NOMO-1 treated with DMSO at 0.1 percent for 48 hours (cell line): ENCODE measurements around the gene NSD1.
A peak's percentile ranks its signal among the peaks of the same experiment; 100 is the strongest.

ENCODE experiments used
- DNase-seq: peaks from one replicate; lab custom pipeline; 2025; ENCODE audit not compliant: unreplicated experiment; lab: John Stamatoyannopoulos, UW

Gene NSD1

DNA sequence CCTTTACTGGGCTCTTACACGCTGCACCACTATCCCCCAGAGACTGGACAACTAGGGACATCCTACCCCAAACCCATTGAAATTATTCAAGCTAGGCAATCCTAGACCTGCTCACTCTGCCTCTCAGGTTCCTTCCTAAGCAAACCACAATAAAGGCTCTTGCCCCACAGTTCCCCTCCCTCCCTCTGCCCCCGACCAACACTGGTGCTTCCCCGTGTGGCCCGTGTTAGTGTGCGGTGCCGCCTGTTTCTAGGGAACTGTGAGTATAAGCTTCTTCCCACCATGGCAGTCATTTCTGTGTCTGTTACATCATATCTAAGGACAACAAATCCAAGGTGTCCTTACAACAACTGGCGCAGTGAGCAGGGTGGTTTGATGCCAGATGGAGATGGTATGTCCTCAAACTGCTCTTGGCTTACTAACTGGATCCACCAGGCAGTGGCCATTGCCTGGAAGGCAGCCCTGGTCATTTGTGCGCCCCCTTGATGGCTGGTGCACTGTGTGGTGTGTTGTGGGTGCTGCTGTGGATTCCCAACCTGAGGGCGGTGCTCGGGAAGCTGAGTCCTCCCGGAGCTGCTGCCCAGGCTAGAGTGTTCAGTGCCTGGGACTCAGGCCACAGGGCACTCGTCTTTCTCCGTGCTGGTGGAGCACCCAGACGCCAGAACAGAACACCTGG is 186.5 kb downstream of the NSD1 start:
- no peak for DNase-seq

DNA sequence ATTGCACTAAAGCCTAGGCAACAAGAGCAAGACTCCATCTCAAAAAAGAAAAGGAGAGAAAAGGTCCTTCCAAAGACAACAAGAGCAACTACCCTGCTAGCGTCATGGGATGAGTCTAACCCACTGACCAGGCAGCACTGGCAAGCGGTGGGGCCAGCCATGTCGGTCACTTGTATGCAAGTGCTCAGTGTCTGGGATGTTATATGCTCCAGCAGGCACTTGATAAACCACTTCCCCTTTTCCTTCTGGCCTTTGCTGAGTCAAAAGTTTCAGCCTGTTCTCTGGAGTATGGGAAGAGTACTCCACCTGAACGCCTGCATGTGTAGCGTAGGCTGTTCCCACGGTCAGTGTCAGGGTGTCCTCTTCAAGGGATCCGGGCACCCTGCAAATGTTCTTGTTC is 187.3 kb downstream of the NSD1 start:
- peak; percentile 69 for DNase-seq

DNA sequence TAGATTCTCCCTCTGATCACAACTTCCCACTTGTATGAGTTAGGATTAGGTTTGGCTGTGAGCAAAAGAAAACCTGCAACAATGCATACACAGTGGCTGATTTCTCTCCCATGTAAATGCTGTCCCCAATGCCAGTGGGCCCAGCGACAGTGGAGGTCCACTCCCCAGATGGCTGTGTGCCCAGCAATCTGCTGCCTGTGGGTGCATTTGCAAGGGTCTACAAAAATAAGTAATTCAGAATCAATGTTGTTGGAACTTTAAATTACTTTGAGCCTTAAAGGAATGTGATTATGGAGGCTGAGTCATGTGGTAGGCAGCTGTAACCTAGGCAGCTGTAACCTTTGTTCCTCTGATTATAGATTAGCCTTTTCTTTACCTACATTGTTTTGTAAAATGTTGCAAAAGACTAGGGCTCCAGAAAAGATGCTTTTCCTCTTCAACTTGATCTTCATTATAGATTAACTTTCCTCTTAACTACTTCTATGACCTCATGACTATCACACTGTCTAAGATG is 192.4 kb downstream of the NSD1 start:
- no peak for DNase-seq

DNA sequence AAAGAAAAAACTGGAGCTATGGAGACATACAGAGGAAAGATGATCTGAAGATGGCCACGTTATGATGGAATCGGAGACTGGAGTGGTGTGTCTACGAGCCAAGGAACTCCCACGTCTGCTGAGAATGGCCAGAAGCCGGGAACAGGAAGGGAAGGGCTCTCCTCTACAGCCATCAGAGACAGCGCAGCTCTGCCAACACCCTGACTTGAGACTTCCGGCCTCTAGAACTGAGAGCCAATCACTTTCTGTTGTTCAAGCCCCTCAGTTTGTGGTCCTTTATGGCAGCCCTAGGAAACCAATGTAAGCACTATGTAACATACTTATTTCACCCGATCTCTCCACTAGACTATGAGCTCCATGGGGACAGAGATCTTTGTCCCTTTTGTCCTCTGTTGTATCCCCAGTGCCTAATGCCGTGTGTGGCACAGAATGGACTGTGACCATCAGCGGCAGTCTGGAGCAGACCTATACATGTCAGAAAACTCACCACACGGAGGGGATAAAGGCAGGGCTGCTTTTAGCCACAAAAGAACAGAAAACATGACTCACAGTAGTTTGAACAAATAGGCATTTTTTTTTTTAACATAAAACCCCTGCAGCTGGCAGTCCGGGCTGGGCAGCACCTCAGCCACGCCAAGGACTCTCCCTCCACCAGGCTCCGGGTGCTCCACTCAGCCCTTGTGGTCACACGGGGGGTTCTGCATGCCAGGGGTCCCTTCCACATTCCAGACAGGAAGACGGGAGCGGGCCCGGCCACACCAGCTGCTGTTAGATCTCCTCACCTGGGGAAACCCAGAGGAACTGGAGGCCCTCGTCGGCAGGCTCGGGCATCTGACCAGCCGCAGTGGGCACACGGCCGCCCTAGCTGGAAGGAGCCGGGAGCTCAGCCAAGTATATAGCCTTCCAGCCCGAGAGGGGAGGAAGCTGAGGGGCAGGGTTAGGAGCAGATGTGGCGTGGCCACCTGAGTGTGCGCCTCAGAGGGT is 194.3 kb downstream of the NSD1 start:
- no peak for DNase-seq

DNA sequence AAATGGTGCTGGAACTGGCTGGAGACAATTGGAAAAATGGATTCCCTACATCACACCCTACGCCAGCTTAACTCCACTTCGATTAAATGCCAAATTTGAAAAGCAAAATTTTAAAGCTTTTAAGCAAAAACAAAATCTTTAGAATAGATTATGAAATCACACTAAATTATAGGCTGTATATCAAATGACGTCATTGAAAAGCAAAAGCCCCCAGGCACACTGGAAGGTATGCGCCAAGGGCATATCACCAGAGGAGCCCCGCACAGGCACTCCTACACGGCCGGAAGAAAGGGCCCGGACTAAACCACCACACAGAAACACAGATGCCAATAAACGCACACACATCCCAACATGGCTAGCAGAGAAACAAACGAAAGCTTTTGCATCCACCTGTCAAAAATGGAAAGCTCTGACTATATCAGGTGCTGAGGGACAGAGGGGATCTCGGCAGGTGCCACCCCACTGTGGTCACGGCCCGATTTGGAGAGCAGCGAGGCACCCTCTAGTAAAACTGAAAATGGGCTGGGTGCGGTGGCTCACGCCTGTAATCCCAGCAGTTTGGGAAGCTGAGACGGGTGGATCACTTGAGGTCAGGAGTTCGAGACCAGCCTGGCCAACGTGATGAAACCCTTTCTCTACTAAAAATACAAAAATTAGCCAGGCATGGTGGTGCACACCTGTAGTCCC is 195.1 kb downstream of the NSD1 start:
- no peak for DNase-seq

DNA sequence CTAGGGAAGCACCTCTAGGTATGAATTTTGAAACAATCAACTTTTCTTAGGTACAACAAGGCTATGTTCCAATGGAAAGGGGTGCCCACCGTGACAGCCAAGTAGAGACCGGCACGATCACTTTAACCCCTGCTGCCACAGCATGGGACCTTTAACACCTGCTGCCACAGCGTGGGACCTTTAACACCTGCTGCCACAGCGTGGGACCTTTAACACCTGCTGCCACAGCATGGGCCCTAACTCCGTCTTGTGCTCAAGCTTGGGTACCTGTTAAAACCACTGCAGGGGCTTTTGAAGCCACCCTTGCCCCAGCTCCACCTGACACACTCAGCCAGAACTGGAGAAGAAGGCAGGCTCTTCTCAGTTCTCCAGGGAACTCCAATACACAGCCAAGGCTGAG is 196.3 kb downstream of the NSD1 start:
- DNase-seq = no peak

DNA sequence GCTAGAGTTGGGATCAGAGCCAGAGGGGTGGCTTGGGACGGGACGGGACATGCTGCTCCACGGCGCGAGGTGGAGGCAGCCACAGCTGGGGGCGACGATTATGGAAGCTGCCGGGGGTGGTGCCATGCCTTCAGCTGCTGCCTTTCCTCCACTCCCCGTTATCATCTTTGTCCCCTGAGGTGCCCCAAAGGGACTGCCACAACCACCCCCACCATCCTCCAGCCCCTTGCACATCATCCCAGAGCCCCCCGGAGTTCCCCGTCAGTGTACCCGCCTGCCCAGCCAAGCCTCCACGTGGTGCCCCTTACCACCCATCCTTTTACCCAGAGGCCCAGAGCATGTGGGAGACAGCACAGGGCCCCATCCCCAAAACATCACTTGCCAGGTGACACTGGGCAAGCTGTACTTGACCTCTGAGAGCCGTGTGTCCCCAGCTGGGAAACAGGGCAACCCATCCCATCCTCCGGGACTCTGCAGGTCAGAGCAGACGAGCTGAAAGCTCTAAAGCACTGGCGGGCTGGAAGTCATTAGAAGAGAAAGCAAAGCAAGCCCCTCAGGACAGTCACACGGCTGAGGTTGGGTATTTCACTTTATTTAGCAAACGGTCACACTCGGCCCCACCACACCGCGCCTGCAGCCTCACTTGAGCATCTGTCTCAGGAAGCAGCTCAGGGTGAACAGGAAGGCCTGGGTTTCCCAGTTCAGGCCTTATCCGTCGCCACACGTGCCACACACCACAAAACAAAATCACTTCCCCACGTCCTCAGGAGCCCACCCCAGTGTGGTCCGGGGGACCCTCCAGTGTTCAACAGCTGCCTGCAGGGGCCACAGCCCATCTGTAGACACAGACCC is 197.6 kb downstream of the NSD1 start:
- DNase-seq = no peak

DNA sequence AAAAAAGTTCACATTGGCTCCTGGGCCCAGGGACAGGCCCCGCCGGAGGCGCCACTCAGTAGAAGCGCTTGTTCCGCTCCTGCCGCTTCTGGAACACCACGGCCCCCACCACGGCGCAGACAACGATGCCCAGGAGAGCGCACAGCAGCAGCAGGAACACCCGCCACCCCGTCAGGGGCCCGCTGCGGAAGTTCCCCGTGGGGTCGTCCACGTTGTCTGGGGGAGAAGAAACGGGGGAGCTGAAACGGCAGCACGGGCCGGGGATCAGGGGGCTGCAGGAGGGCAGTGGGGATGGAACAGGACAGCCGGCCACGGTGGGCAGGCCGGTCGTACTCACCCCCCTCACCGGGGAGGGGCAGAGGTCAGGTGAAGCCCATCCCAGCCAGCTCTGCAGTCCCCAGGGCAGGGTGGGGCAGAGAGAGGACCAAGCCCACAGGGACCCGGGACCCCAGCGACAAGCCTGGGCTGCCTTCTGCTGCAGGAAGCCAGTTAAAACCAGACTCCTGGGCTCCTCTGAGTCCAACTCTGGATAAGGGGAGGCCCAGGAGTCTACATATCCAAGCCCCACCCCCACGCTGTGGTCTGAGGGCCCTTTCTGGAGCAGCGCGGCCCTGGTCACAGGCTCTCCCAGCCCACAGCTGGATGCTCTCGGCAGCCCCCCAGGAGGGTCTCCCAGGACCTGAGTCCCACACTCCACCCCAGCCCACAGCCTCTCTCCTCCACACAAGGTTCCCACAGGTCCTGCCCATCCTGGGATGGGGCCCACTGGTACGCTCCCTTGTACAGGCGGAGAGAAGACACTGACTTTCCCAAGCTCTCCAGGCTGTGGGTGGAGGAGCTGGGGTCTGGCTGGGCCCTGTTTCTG is 198.7 kb downstream of the NSD1 start:
- DNase-seq = no peak

DNA sequence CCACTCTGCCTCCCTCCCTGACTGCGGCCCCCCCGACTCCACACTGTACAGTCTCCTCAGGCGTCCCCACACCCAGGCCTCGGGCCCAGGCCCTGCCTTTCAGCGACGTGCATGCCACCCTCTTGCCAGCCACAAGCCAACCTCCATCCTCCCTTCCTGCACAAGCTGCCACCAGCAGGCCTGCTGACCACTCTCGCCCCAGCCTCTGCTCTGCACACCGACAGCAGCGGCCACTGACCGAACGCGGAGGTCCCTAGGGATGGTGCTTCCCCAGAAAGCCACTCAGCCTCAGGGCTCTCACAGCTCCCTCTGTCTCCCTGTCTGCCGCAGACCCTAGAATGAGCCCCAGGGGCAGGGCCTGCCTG is 199.3 kb downstream of the NSD1 start:
- DNase-seq = no peak

DNA sequence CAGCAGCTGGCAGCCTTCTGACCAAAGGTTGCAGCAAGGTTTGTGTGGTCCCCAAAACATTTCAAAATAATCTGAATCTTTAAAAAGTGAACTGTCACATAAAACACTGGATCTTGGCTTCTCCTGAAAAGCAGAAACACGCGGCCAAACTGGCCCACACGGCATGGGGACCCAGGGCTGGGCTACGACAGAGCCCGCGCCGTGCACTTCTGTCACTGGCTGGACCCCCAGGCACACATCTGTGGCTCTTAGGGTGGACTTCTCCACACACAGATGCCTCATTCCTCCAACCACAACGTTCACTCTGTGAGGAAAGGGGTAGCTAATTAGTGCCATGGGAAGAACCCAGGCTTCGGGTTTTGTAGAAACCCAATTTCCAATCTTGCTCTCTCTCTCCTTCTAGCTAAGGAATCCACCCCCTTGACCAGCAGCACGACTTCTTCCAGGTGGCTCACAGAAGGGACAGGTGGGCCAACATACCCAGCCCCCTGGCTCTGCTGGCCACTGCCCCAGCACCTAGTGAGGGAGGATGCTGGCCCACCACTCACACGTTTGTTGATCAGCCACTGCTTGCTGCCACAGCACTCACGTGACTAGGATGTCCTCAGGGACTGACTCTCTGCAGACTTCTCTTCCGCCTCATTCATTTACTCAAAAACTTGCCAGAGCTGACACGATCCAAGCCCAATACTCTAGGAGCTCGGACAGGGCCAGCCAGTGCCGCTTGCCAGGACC is 200.0 kb downstream of the NSD1 start:
- DNase-seq = no peak

DNA sequence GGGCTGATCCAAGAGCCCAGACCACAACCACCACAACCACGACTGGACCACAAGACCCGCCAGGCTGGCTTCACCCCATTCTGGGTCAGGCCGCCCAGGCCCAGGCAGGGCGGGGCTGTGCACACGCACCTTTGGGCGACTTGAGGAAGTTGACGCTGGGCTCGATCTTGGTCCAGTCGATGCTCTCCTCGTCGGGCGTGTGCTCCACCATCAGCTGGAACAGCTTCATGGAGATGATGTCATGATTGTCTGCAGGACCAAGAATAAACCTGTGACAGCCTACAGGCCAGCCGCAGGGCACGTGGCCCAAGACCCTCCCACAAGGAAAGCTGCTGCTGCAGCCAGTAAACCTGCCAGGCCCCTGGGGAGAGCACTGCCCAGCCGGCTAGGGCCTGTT is 200.6 kb downstream of the NSD1 start:
- no peak for DNase-seq

DNA sequence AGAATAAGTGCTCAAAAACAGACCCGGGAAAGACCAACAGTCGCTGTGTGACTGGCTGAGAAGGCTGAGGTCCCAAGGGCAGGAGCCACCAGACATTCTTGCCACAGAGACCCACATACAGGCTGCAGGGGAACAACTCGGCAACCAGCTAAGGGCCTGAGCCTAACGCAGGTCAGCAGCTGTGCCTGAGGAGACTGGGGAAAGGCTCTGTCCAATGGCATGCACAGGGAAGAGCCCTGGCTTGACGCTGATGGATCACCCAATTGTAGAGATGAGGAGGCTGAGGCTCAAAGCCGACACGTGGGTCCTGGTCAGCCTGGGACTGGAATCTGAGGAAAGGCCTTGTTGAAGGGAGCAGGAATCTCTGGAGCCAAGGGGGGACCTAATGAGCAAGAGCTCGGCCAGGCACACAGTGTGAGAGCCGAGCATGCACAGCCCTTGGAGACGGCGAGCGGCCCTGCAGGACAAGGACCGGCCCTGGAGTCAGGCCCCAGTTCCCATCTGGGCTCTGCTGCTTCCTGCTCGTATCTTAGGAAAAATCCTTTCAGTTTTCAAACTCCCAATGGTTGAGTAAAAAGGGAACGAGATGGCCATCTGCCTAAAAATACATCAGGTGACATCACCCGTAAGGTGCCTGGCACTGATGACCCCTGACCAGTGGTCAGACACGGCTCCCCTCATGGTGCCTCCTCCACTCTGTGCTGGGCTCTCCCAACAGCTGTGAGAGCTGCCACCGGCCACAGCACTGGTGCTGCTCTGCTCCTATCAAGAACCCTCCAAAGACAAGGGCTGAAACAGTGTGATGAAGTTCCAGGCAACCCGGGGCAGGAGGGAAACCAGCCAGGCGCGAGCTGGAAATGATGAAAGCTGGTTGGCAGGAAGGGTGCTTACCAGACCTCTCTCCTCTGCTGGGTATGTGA is 201.5 kb downstream of the NSD1 start:
- DNase-seq = no peak

DNA sequence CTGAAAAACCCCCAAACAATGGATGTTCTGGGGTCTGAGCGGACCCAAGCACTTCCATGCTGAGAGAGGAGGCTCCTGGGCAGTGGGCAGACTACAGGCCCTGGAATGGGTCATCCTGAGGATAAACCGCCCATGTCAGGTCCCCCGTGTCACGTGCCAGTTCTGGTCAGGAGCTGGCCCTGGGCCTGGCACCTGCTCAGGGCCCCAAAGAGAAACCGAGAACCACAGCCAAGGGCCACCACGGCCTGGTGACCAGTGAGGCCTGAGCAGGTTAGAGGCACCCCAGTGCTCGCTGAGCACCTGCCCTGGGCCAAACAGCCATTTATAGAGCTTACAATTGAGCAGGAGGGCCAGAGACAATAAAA is 202.1 kb downstream of the NSD1 start:
- no peak for DNase-seq

DNA sequence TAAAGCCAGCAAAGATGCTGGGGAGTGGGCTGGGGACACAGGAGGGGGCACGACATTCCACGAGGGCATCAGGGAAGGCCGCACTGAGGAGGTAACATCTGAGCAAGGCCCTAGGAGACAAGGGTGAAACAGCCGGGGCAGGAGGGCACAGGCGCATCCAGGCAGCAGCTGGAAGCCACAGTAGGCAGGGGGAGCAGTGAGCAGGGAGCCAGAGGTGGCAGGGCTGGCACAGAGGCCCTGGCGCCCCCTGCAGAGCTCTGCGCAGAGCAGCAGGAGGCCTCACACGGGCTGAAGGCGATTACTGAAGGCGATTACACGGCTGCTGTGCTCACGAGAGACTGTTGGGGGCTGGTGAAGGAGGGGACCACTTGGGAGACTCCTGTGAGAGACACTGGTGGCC is 202.5 kb downstream of the NSD1 start:
- peak; percentile 40 for DNase-seq

DNA sequence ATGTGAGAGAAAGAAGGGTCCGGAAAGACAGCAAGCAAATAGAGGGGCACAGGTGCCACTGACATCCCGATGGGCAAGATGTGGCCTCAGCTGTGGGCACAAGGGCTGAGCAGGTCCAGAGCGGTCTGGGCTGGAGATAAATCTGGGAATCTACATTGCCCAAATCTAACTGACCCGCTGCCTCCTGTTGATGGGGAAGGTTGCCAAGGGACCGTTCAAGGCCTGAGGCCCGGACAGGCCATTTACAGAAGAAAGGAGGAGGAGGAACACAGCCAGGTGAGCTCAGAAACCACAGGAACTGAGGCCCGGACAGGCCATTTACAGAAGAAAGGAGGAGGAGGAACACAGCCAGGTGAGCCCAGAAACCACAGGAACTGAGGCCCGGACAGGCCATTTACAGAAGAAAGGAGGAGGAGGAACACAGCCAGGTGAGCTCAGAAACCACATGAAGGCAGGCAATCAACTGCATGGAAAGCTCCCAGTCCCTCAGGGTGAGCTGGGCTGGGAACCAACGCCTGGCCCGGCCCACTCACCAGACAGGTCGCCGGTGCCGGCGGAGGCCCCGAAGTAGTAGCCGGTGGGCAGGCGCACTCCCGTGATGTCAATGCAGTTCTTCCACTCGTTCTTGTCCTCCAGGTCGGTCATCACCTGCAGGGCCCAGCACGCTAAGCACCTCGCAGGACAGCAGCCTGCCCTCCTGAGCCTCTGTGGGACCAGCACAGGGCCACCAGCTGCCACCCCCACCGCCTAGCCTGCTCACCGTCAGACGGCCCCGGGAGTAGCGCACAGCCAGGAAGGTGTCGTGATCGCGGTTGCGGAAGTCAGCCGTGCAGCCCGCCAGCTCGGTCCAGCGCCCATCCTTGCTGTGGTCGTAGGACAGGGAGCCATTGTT is 203.3 kb downstream of the NSD1 start:
- no peak for DNase-seq

DNA sequence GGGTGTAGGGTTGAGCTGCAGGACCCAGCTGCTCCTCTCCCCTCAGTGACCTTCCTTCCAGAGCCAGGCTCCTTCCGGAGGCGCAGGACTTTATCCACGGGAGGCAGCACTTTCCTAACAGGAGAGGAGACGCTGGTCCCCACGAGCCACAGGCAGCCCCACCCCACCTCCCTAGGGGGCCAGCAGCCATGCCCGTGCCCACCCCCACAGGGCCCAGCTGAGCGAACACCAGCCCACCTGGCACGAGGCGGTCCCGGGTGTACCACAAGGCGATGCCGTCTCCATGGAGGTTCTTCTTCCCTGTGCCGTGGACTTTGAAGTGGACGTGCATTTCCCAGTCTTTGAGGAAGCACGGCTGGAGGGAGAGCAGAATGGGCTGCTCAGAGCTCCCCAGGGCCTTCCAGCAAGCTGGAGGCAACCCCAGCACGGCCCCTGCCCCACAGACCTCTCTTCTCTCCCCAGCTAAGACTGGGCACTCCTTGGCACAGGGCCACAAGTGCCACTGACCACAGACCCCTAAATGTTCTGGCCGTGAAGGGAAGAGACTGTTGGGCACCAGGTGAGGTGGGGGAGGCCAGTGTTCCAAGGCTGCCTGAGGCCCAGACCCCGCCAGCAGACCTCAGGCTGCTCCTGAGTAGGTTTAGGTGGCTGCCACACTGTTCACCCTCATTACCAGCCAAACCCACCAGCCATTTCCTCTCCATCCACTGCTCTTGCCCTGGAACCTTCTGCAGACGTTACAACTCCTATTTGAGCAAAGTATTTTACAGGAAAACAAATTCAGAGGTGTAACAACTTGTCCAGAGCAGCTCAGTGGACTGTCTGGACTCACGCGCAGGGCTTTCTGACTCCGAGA is 204.9 kb downstream of the NSD1 start:
- DNase-seq = no peak
